CD14-positive monocyte (primary cell): ENCODE results near the gene CAMK1D. TPM values are rescaled to one million over a fixed set of nuclear protein-coding genes. Genes with fewer than 3 reads are reported as not detected.

Experiments used
- DNase-seq, 3 donors: peaks; one replicate each; pipeline ENCODE4 v3.0.0-alpha.2; 2011 to 2022
- H2AFZ ChIP-seq: 2 replicates; pipeline ENCODE4 v1.6.0; 2012; ENCODE audit warnings: mild to moderate bottlenecking, low read depth, low read length, inconsistent platforms; ENCODE audit not compliant: insufficient read depth, poor library complexity, severe bottlenecking
- H3K27ac ChIP-seq, 2 donors: 1 replicate in 1 of 2; 2 replicates in 1 of 2; pipeline ENCODE4 v1.5.1; 2012 to 2013; ENCODE audit warnings: low read length in 2 of 2, control low read depth in 1 of 2, inconsistent platforms in 1 of 2, low read depth in 1 of 2, mild to moderate bottlenecking in 1 of 2
- H3K27me3 ChIP-seq, 2 donors: one replicate each; pipeline versions ENCODE4 v1.6.0 to v1.6.1; 2011 to 2013; ENCODE audit warnings: low read length in 2 of 2; ENCODE audit not compliant: control insufficient read depth in 2 of 2, insufficient read depth in 2 of 2
- H3K36me3 ChIP-seq, 2 donors: replicated peaks in 1 of 2; 1 replicate in 1 of 2; 2 replicates in 1 of 2; pipeline versions ENCODE4 v1.5.1 to v1.6.1; 2012 to 2013; ENCODE audit warnings: low read length in 2 of 2, control low read depth in 1 of 2, inconsistent platforms in 1 of 2, mild to moderate bottlenecking in 1 of 2; ENCODE audit not compliant: insufficient read depth in 2 of 2, control insufficient read depth in 1 of 2
- H3K4me1 ChIP-seq, 2 donors: 1 replicate in 1 of 2; 2 replicates in 1 of 2; pipeline versions ENCODE4 v1.5.1 to v1.6.1; 2012 to 2013; ENCODE audit warnings: low read length in 2 of 2, control low read depth in 1 of 2, inconsistent platforms in 1 of 2, mild to moderate bottlenecking in 1 of 2, moderate library complexity in 1 of 2; ENCODE audit not compliant: insufficient read depth in 2 of 2, control insufficient read depth in 1 of 2
- H3K4me2 ChIP-seq: replicated peaks from 2 replicates; pipeline ENCODE3; 2012; ENCODE audit warnings: low read length, moderate library complexity, mild to moderate bottlenecking; ENCODE audit not compliant: poor library complexity, severe bottlenecking; ENCODE audit errors: extremely low read depth
- H3K4me3 ChIP-seq, 3 experiments: fragments of 200-600 bp in 1 of 3; sonication (generic) in 1 of 3; replicated peaks in 1 of 3; 1 replicate in 2 of 3; 2 replicates in 1 of 3; pipeline ENCODE4 v1.5.1; 2011 to 2013; ENCODE audit warnings: low read length in 3 of 3, mild to moderate bottlenecking in 3 of 3, control low read depth in 2 of 3, low read depth in 2 of 3, inconsistent platforms in 1 of 3, moderate library complexity in 1 of 3
- H3K79me2 ChIP-seq: 2 replicates; pipeline ENCODE4 v1.6.0; 2012; ENCODE audit warnings: mild to moderate bottlenecking, control low read depth, inconsistent platforms, low read length, moderate library complexity; ENCODE audit not compliant: insufficient read depth
- H3K9ac ChIP-seq: 2 replicates; pipeline ENCODE4 v1.6.0; 2017; ENCODE audit warnings: low read length, mild to moderate bottlenecking; ENCODE audit not compliant: insufficient read depth, poor library complexity, severe bottlenecking
- H3K9me3 ChIP-seq, 2 donors: replicated peaks in 1 of 2; 1 replicate in 1 of 2; 2 replicates in 1 of 2; pipeline versions ENCODE4 v1.5.1 to v1.6.1; 2012 to 2013; ENCODE audit warnings: low read length in 2 of 2, control low read depth in 1 of 2; ENCODE audit not compliant: control insufficient read depth in 1 of 2, insufficient read depth in 1 of 2
- H4K20me1 ChIP-seq: 2 replicates; pipeline ENCODE4 v1.6.0; 2012; ENCODE audit warnings: mild to moderate bottlenecking, low read length, control low read depth, moderate library complexity; ENCODE audit not compliant: insufficient read depth
- H3K27ac Mint-ChIP-seq, 7 donors: one replicate each; pipeline ENCODE4 v1.8.0; 2020; ENCODE audit warnings: mild to moderate bottlenecking in 7 of 7, mixed read lengths in 7 of 7, moderate library complexity in 6 of 7, inconsistent platforms in 2 of 7
- H3K27me3 Mint-ChIP-seq, 3 donors: one replicate each; pipeline ENCODE4 v1.8.0; 2021 to 2022; ENCODE audit warnings: low read depth in 3 of 3, mild to moderate bottlenecking in 3 of 3, mixed read lengths in 3 of 3, moderate library complexity in 3 of 3, inconsistent platforms in 1 of 3
- H3K36me3 Mint-ChIP-seq, 2 donors: one replicate each; pipeline ENCODE4 v1.8.0; 2020; ENCODE audit warnings: mixed read lengths in 2 of 2, inconsistent platforms in 1 of 2, mild to moderate bottlenecking in 1 of 2
- H3K4me1 Mint-ChIP-seq: one replicate; pipeline ENCODE4 v1.8.0; 2020; ENCODE audit warnings: mild to moderate bottlenecking, mixed read lengths
- H3K4me3 Mint-ChIP-seq, 2 donors: one replicate each; pipeline ENCODE4 v1.8.0; 2020; ENCODE audit warnings: mild to moderate bottlenecking in 2 of 2, mixed read lengths in 2 of 2, moderate library complexity in 1 of 2
- H3K9me3 Mint-ChIP-seq, 7 donors: one replicate each; pipeline ENCODE4 v1.8.0; 2020 to 2022; ENCODE audit warnings: mixed read lengths in 7 of 7, mild to moderate bottlenecking in 6 of 7, moderate library complexity in 6 of 7, inconsistent platforms in 2 of 7
- WGBS: methylation state at CpG from one replicate; pipeline ENCODE4 v1.1.5; 2013; ENCODE audit warnings: missing lambda C conversion rate; ENCODE audit not compliant: insufficient coverage; 5-methylcytosine and 5-hydroxymethylcytosine counted together
- intact Hi-C, 2 donors: fragments of 100-400 bp; cut with micrococcal nuclease; formaldehyde crosslinking; loops; one replicate each; pipeline versions ENCODE4 v1.15.0 to v1.15.1; 2023
- polyA plus RNA-seq, 3 donors: library from polyadenylated mRNA; depleted of rRNA in 1 of 3; unstranded in 2 of 3; stranded (reverse) in 1 of 3; fragments of 300-500 nt in 2 of 3; fragments of >200 nt in 1 of 3; fragmentation: Illumina TruSeq in 2 of 3; gene quantifications; 1 replicate in 2 of 3; 2 replicates in 1 of 3; pipeline ENCODE4 v1.2.3, GENCODE V29; 2012 to 2021
- TF ChIP-seq, protein P1 (sequence below): fragments of 200-600 bp; IDR thresholded peaks from one replicate; pipeline ENCODE4 v1.8.0; 2022; ENCODE audit warnings: antibody characterized with exemption, mild to moderate bottlenecking

CAMK1D gene
- polyA plus RNA-seq, 3 donors = 6.7 to 11.8 (median 7.1) TPM

DNA sequence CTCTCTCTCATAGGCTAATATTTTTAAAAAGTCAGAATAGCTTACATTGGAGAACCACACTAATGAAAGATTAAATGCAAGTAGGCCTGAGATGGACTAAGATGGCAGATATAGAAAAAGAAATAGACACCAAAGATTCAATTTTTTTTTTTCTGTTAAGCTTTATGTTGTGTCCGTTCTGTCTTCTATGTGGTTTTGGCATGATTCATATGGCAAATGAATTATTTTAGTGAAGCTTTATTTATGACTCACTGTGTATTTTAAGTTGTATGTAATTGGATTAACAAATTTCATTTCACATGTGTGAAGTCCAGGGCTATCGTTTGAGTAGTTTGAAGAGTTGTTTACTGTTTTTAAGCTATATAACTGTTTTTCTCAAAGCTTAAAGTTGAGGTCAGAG is 214.8 kb downstream of the CAMK1D start:
- H3K4me1 ChIP-seq = peaks cover 0 to 9% of the 10 kb centered on the region in 2 donors
- H3K27ac ChIP-seq = no peak overlapping the region
- intact Hi-C loops = no loop called here
- DNase-seq = no peak
- H3K36me3 Mint-ChIP-seq = no peaks in the 10 kb centered on the region
- no CpG with 5 or more reads among the region's 2 CpGs for WGBS
- H3K27me3 ChIP-seq = no peaks in the 10 kb centered on the region
- H3K9me3 ChIP-seq = no peaks in the 10 kb centered on the region
- no peak overlapping the region for H3K27ac Mint-ChIP-seq
- no peaks in the 10 kb centered on the region for H3K79me2 ChIP-seq
- no peak overlapping the region for H3K4me3 Mint-ChIP-seq
- peaks cover 18% of the 10 kb centered on the region for H3K4me1 Mint-ChIP-seq
- no peak overlapping the region for H3K4me2 ChIP-seq
- H3K36me3 ChIP-seq = no peaks in the 10 kb centered on the region
- no peaks in the 10 kb centered on the region for H3K27me3 Mint-ChIP-seq
- H2AFZ ChIP-seq = no peak overlapping the region
- H3K9ac ChIP-seq = no peak overlapping the region
- H3K9me3 Mint-ChIP-seq = peaks cover 0 to 3% (median 0%) of the 10 kb centered on the region in 7 donors
- H3K4me3 ChIP-seq = no peak overlapping the region
- TF ChIP-seq, protein P1, sequence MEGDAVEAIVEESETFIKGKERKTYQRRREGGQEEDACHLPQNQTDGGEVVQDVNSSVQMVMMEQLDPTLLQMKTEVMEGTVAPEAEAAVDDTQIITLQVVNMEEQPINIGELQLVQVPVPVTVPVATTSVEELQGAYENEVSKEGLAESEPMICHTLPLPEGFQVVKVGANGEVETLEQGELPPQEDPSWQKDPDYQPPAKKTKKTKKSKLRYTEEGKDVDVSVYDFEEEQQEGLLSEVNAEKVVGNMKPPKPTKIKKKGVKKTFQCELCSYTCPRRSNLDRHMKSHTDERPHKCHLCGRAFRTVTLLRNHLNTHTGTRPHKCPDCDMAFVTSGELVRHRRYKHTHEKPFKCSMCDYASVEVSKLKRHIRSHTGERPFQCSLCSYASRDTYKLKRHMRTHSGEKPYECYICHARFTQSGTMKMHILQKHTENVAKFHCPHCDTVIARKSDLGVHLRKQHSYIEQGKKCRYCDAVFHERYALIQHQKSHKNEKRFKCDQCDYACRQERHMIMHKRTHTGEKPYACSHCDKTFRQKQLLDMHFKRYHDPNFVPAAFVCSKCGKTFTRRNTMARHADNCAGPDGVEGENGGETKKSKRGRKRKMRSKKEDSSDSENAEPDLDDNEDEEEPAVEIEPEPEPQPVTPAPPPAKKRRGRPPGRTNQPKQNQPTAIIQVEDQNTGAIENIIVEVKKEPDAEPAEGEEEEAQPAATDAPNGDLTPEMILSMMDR = no peak
- peaks cover 48% of the 10 kb centered on the region for H4K20me1 ChIP-seq

DNA sequence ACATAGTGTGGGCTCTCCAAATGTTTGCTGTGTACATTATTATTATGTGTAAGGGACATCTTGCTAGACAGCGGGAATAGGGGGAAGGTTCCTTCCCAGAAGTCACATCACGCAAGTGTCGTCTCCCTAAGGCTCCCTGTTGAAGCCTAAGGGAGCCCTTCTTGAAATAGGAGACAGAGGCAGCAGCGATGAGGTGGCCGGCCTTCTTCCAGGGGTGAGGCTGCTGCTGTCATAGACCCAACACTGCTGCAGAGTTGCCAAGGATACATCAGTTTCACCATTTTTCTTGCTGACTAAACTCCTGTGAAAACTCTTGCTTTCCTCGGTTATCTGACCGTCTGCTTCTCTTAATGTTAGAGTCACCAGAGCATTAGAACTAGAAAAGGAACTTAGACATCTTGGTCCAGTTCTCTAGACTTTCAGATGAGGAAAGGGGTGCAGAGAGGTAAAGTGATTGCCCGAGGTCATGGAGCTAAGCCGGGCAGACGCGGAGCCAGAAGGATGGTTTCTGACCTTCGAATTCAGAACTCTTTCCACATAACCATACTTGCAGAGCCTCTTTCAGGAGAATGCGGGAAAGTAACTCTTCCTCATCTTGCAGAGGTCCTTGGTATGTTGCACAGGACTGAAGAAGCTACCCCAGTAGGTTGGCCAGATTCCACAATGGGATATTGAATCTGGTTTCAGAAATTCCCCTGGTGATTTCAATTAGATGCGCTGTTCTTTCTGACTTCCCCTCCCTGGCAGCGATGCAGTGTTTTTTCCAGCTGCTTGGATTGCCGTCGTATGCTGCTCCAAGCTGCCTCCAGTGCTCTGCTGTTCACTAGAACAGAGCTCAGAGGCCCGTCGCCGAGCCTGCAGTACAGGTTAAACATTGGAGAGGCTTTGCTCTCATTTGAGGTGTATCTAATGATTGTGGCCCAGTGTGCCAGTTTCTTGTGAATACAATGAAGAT is 217.1 kb downstream of the CAMK1D start:
- Histone ChIP-seq H4K20me1 (peaks cover 36% of the 10 kb centered on the region), H3K4me1 (peaks cover 0 to 4% of the 10 kb centered on the region in 2 donors), H3K4me3 (no peak overlapping the region), H3K36me3 (no peaks in the 10 kb centered on the region), H2AFZ (no peak overlapping the region), H3K9ac (no peak overlapping the region), H3K79me2 (no peaks in the 10 kb centered on the region), H3K9me3 (peaks cover 0 to 2% of the 10 kb centered on the region in 2 donors), H3K4me2 (no peak overlapping the region), H3K27me3 (no peaks in the 10 kb centered on the region), H3K27ac (no peak overlapping the region)
- no peak for DNase-seq
- no peaks in the 10 kb centered on the region for H3K27me3 Mint-ChIP-seq
- H3K9me3 Mint-ChIP-seq = peaks cover 0 to 5% (median 2%) of the 10 kb centered on the region in 7 donors
- intact Hi-C loops = no loop called here
- peaks cover 12% of the 10 kb centered on the region for H3K4me1 Mint-ChIP-seq
- TF ChIP-seq, protein P1 = no peak
- H3K27ac Mint-ChIP-seq = no peak overlapping the region
- 96% methylated on average over 14 of the region's 20 CpGs for WGBS
- H3K4me3 Mint-ChIP-seq = no peak overlapping the region
- H3K36me3 Mint-ChIP-seq = no peaks in the 10 kb centered on the region
